Stomach smooth muscle (tissue), 2 donors: ENCODE results near the gene FSCN2.
"Not testable (repeated sequence)": the region's sequence is repeated elsewhere in the genome, so short reads cannot be mapped to it uniquely, and the experiment has no call there.

Experiments used
- H3K27ac ChIP-seq: one replicate; pipeline ENCODE4 v1.7.0; 2013; ENCODE audit warnings: mild to moderate bottlenecking, low read length, inconsistent platforms
- H3K27me3 ChIP-seq, 2 donors: one replicate each; pipeline ENCODE4 v1.7.0; 2013; ENCODE audit warnings: low read length in 2 of 2; ENCODE audit not compliant: insufficient read depth in 2 of 2, control insufficient read depth in 1 of 2
- H3K36me3 ChIP-seq, 2 donors: one replicate each; pipeline ENCODE4 v1.7.0; 2013; ENCODE audit warnings: low read length in 2 of 2; ENCODE audit not compliant: control insufficient read depth in 2 of 2, insufficient read depth in 2 of 2
- H3K4me1 ChIP-seq: one replicate; pipeline ENCODE4 v1.7.0; 2013; ENCODE audit warnings: low read length; ENCODE audit not compliant: control insufficient read depth, insufficient read depth
- H3K4me3 ChIP-seq, 2 donors: one replicate each; pipeline ENCODE4 v1.7.0; 2013; ENCODE audit warnings: low read length in 2 of 2
- H3K9ac ChIP-seq, 2 donors: one replicate each; pipeline ENCODE4 v1.7.0; 2013; ENCODE audit warnings: low read length in 2 of 2, mild to moderate bottlenecking in 1 of 2
- H3K9me3 ChIP-seq, 2 donors: one replicate each; pipeline ENCODE4 v1.7.0; 2013; ENCODE audit warnings: low read length in 2 of 2; ENCODE audit not compliant: control insufficient read depth in 2 of 2
- donor health status: healthy.
- donor health status: Pancreatic carcinoma.

The FSCN2 gene

GRCh38 chr17:81522491-81523401 lies 5.4 kb upstream of the FSCN2 start:
- Histone ChIP-seq H3K4me1 (peaks cover 37% of the 10 kb centered on the region), H3K4me3 (no peak overlapping the region), H3K9ac (no peak overlapping the region), H3K36me3 (no peaks in the 10 kb centered on the region), H3K9me3 (no peaks in the 10 kb centered on the region), H3K27ac (no peak overlapping the region), H3K27me3 (peaks cover 36 to 41% of the 10 kb centered on the region in 2 donors)

DNA sequence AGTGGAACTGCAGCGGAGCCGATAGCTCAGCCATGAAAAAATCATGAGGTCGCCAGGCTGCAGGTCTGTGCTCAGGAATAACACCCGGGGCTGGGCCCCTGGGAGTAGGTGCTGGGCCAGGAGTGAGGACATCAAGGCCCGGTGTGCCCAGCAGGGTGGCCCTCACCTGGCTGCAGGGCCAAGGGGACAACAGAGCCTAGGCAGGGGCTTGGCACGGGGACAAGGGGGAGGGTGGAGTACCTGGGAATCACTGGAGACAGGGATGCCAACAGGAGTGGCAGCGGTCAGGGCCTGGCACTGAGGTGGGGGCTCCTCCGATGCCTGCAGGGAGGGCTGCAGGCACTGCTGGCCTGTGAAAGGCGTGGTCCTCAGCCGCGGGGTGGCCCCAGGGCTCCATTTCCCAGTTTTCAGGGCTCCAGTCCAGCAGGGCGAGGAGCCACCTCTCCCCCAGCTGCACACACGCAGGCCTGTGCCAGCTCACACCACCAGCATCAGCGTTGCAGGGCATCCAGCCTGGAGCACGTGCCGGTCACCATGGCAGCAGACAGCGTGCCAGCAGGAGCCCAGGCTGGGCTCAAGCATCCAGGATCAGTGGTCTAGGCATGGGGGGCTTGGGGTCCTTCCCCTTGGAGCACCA lies 4.7 kb upstream of the FSCN2 start:
- H3K27ac ChIP-seq = no peak overlapping the region
- H3K9me3 ChIP-seq = no peaks in the 10 kb centered on the region
- no peaks in the 10 kb centered on the region for H3K36me3 ChIP-seq
- no peak overlapping the region for H3K4me3 ChIP-seq
- H3K27me3 ChIP-seq = peaks cover 38 to 46% of the 10 kb centered on the region in 2 donors
- H3K4me1 ChIP-seq = peaks cover 31% of the 10 kb centered on the region
- H3K9ac ChIP-seq = no peak overlapping the region

- Histone ChIP-seq H3K9ac (no peak overlapping the region), H3K4me3 (no peak overlapping the region), H3K4me1 (peaks cover 24% of the 10 kb centered on the region), H3K36me3 (no peaks in the 10 kb centered on the region), H3K9me3 (no peaks in the 10 kb centered on the region), H3K27ac (no peak overlapping the region), H3K27me3 (peaks cover 41 to 51% of the 10 kb centered on the region in 2 donors)
Observed at GRCh38 chr17:81524039-81524864, 3.9 kb upstream of the FSCN2 start.

DNA sequence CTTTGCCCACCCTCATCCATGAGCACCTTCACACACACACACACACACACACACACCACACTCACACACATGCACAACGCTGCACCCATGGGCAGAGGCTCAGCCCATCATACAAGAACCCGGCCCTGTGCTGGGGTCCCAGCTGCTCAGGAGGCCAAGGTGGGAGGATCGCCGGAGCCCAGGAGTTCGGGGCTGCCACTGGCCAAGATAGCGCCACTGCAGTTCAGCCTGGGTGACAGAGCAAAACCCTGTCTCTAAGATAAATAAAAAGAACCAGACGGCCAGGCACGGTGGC lies 3.4 kb upstream of the FSCN2 start:
- H3K36me3 ChIP-seq = no peaks in the 10 kb centered on the region
- no peak overlapping the region for H3K4me3 ChIP-seq
- peaks cover 41 to 51% of the 10 kb centered on the region in 2 donors for H3K27me3 ChIP-seq
- no peak overlapping the region for H3K9ac ChIP-seq
- no peaks in the 10 kb centered on the region for H3K9me3 ChIP-seq
- no peak overlapping the region for H3K27ac ChIP-seq
- peaks cover 18% of the 10 kb centered on the region for H3K4me1 ChIP-seq

- Histone ChIP-seq H3K9me3 (no peaks in the 10 kb centered on the region), H3K4me3 (no peak overlapping the region), H3K27me3 (peaks cover 41 to 51% of the 10 kb centered on the region in 2 donors), H3K4me1 (peaks cover 13% of the 10 kb centered on the region), H3K9ac (no peak overlapping the region), H3K27ac (no peak overlapping the region), H3K36me3 (no peaks in the 10 kb centered on the region)
Observed at GRCh38 chr17:81526662-81527571, 1.3 kb upstream of the FSCN2 start.

DNA sequence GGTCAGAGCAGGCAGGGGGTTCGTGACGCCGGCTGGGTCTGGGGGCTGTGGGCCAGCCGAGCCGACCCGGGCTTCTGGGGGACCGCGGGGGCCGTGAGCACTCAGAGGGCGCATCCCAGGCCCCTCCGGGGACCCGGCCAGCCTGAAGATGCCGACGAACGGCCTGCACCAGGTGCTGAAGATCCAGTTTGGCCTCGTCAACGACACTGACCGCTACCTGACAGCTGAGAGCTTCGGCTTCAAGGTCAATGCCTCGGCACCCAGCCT lies 140 bp downstream of the FSCN2 start:
- H3K4me1 ChIP-seq = peaks cover 11% of the 10 kb centered on the region
- no peak overlapping the region for H3K27ac ChIP-seq
- H3K9me3 ChIP-seq = no peaks in the 10 kb centered on the region
- peaks cover 42 to 43% of the 10 kb centered on the region in 2 donors for H3K27me3 ChIP-seq
- H3K4me3 ChIP-seq = no peak overlapping the region
- no peaks in the 10 kb centered on the region for H3K36me3 ChIP-seq
- H3K9ac ChIP-seq = no peak overlapping the region

DNA sequence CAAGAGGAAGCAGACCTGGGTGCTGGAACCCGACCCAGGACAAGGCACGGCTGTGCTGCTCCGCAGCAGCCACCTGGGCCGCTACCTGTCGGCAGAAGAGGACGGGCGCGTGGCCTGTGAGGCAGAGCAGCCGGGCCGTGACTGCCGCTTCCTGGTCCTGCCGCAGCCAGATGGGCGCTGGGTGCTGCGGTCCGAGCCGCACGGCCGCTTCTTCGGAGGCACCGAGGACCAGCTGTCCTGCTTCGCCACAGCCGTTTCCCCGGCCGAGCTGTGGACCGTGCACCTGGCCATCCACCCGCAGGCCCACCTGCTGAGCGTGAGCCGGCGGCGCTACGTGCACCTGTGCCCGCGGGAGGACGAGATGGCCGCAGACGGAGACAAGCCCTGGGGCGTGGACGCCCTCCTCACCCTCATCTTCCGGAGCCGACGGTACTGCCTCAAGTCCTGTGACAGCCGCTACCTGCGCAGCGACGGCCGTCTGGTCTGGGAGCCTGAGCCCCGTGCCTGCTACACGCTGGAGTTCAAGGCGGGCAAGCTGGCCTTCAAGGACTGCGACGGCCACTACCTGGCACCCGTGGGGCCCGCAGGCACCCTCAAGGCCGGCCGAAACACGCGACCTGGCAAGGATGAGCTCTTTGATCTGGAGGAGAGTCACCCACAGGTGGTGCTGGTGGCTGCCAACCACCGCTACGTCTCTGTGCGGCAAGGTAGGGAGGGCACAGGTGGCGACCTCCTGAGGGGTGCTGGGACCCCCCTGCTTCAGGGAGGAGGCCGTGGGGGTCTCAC lies 667 bp downstream of the FSCN2 start:
- Histone ChIP-seq H3K27ac (no peak overlapping the region), H3K9ac (no peak overlapping the region), H3K9me3 (no peaks in the 10 kb centered on the region), H3K4me1 (peaks cover 6% of the 10 kb centered on the region), H3K4me3 (no peak overlapping the region), H3K27me3 (peaks cover 38 to 41% of the 10 kb centered on the region in 2 donors), H3K36me3 (no peaks in the 10 kb centered on the region)

DNA sequence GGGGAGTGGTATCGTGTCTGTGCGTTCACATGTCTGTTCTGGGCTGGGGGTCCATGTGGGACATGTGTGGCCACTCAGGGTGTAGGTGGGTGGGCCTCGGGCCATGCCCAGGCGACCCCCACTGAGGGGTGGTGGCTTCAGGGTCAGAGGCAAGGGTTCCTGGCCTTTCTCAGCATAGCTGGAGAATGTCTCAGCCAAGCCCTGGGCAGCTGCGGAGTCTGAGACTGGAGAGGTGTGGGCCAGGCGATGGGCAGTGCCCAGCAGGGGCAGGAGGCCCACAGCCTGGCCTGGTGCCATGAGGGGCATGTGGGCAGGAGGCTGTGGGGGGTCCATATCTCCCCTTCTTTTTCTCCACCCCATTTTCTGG lies 1.2 kb downstream of the FSCN2 start:
- H3K9me3 ChIP-seq = no peaks in the 10 kb centered on the region
- H3K9ac ChIP-seq = no peak overlapping the region
- H3K27ac ChIP-seq = no peak overlapping the region
- H3K4me1 ChIP-seq = peaks cover 4% of the 10 kb centered on the region
- H3K4me3 ChIP-seq = no peak overlapping the region
- peaks cover 34 to 41% of the 10 kb centered on the region in 2 donors for H3K27me3 ChIP-seq
- no peaks in the 10 kb centered on the region for H3K36me3 ChIP-seq

- H3K4me1 ChIP-seq, H3K36me3 ChIP-seq, H3K27ac ChIP-seq, H3K9me3 ChIP-seq, H3K4me3 ChIP-seq, H3K9ac ChIP-seq: not testable (repeated sequence)
- peaks cover 33 to 42% of the 10 kb centered on the region in 2 donors for H3K27me3 ChIP-seq
Observed at GRCh38 chr17:81531013-81531412, 2.8 kb downstream of the FSCN2 start.

- not testable (repeated sequence) for H3K4me3 ChIP-seq, H3K27ac ChIP-seq, H3K36me3 ChIP-seq, H3K9me3 ChIP-seq, H3K9ac ChIP-seq
- peaks cover 11% of the 10 kb centered on the region for H3K4me1 ChIP-seq
- H3K27me3 ChIP-seq = peaks cover 31 to 46% of the 10 kb centered on the region in 2 donors
Observed at GRCh38 chr17:81531998-81532404, 3.8 kb downstream of the FSCN2 start.
